PC-9 (cell line): Measurements from ENCODE around the gene RNF225.

ENCODE experiments used
- CTCF ChIP-seq: fragments of 200-600 bp; sonication (generic); conservative IDR thresholded peaks from 2 replicates; pipeline ENCODE4 v1.6.1; 2017; ENCODE audit warnings: mixed run types, antibody characterized with exemption, mild to moderate bottlenecking, moderate library complexity
- EZH2 ChIP-seq: fragments of 200-600 bp; sonication (generic); IDR thresholded peaks from 2 replicates; pipeline ENCODE4 v1.8.0; 2017; ENCODE audit warnings: antibody characterized with exemption, low read depth

- TF ChIP-seq CTCF (no peak), EZH2 (no peak)
These were observed 48.2 kb upstream of the RNF225 start for GRCh38 chr19:58346961-58347929.
